OCI-LY7 (cell line): ENCODE data around the gene CRTC1. TPM values are rescaled to one million over a fixed set of nuclear protein-coding genes. Genes with fewer than 3 reads are reported as not detected.

Source experiments
- BruUV-seq: library from RNA; stranded (reverse); fragments of 400-500 nt; replicated peaks from 2 replicates; lab custom pipeline; 2021; lab: Mats Ljungman, UMichigan
- CTCF ChIA-PET: fragments of 300-600 bp; sonication (Branson Sonifier 250); formaldehyde crosslinking; loops from one replicate; lab custom pipeline; 2022; ENCODE audit warnings: antibody characterized with exemption; ENCODE audit not compliant: unreplicated experiment; lab: Charles Lee
- POLR2A ChIA-PET: fragments of 300-600 bp; sonication (Branson Sonifier 250); formaldehyde crosslinking; loops from one replicate; lab custom pipeline; 2022; ENCODE audit warnings: antibody characterized with exemption; lab: Charles Lee
- DNase-seq: peaks from one replicate; pipeline ENCODE4 v3.0.0-alpha.2; 2015; ENCODE audit warnings: low spot score
- H2AFZ ChIP-seq: fragments of 200-600 bp; sonication (generic), shearing (Covaris generic); 2 replicates; pipeline ENCODE4 v1.6.1; 2014; ENCODE audit warnings: mild to moderate bottlenecking, antibody characterized with exemption, low read length, moderate library complexity
- H3K27ac ChIP-seq: fragments of 200-600 bp; sonication (generic); 2 replicates; pipeline ENCODE4 v1.5.1; 2014; ENCODE audit warnings: mixed run types, low read depth, mild to moderate bottlenecking, moderate library complexity, low read length, inconsistent platforms; ENCODE audit not compliant: poor library complexity, severe bottlenecking
- H3K36me3 ChIP-seq: fragments of 200-600 bp; sonication (generic); 2 replicates; pipeline ENCODE4 v1.6.1; 2014; ENCODE audit warnings: mild to moderate bottlenecking, antibody characterized with exemption, low read length, moderate library complexity, mixed read lengths; ENCODE audit not compliant: insufficient read depth
- H3K4me1 ChIP-seq: fragments of 200-600 bp; sonication (generic); 2 replicates; pipeline ENCODE4 v1.5.1; 2014; ENCODE audit warnings: mild to moderate bottlenecking, low read length; ENCODE audit not compliant: insufficient read depth, poor library complexity, severe bottlenecking
- H3K4me2 ChIP-seq: fragments of 200-600 bp; sonication (generic); 2 replicates; pipeline ENCODE4 v1.6.1; 2014; ENCODE audit warnings: mild to moderate bottlenecking, low read length
- H3K4me3 ChIP-seq: fragments of 200-600 bp; sonication (generic); 2 replicates; pipeline ENCODE4 v1.5.1; 2014; ENCODE audit warnings: mild to moderate bottlenecking, low read depth, low read length; ENCODE audit not compliant: poor library complexity, severe bottlenecking
- H3K79me2 ChIP-seq: fragments of 200-600 bp; sonication (generic); 2 replicates; pipeline ENCODE4 v1.6.1; 2016; ENCODE audit warnings: low read depth, mild to moderate bottlenecking, low read length, moderate library complexity, mixed read lengths; ENCODE audit not compliant: insufficient read depth
- H3K9me2 ChIP-seq: fragments of 200-600 bp; sonication (generic); 2 replicates; pipeline ENCODE4 v1.6.1; 2016; ENCODE audit warnings: mild to moderate bottlenecking, low read length, mixed read lengths; ENCODE audit not compliant: insufficient read depth
- H3K9me3 ChIP-seq: fragments of 200-600 bp; sonication (generic); 2 replicates; pipeline ENCODE4 v1.6.1; 2014; ENCODE audit warnings: mild to moderate bottlenecking, mixed run types, low read length, mixed read lengths
- H4K20me1 ChIP-seq: fragments of 200-600 bp; sonication (generic); 2 replicates; pipeline ENCODE4 v1.6.1; 2014; ENCODE audit warnings: mild to moderate bottlenecking, antibody characterized with exemption, low read length, moderate library complexity, mixed read lengths; ENCODE audit not compliant: insufficient read depth
- EZH2phosphoT487 ChIP-seq: fragments of 200-600 bp; sonication (generic); IDR thresholded peaks from 2 replicates; pipeline ENCODE4 v1.6.1; 2018; ENCODE audit warnings: low read depth, borderline replicate concordance, mild to moderate bottlenecking, mixed run types, antibody characterized with exemption, low read length, moderate library complexity, mixed read lengths
- intact Hi-C: fragments of 100-400 bp; cut with micrococcal nuclease; formaldehyde crosslinking; loops from one replicate; pipeline ENCODE4 v1.10.0; 2022; ENCODE audit not compliant: unreplicated experiment
- total RNA-seq, 2 experiments: library from RNA; depleted of rRNA in 1 of 2; stranded (reverse); fragments of >200 nt in 1 of 2; shearing (Covaris generic) in 1 of 2; gene quantifications; 2 replicates each; pipeline ENCODE4 v1.2.3, GENCODE V29; 2014 to 2022
- TF ChIP-seq, protein P1 (sequence below): fragments of 200-600 bp; sonication (generic); conservative IDR thresholded peaks from 2 replicates; pipeline ENCODE4 v1.5.1; 2014; ENCODE audit warnings: mild to moderate bottlenecking, antibody characterized with exemption, low read length, moderate library complexity, mixed read lengths

CRTC1 gene
- total RNA-seq, 2 experiments from 2014 or later, result 4.1 to 10.3 TPM

DNA sequence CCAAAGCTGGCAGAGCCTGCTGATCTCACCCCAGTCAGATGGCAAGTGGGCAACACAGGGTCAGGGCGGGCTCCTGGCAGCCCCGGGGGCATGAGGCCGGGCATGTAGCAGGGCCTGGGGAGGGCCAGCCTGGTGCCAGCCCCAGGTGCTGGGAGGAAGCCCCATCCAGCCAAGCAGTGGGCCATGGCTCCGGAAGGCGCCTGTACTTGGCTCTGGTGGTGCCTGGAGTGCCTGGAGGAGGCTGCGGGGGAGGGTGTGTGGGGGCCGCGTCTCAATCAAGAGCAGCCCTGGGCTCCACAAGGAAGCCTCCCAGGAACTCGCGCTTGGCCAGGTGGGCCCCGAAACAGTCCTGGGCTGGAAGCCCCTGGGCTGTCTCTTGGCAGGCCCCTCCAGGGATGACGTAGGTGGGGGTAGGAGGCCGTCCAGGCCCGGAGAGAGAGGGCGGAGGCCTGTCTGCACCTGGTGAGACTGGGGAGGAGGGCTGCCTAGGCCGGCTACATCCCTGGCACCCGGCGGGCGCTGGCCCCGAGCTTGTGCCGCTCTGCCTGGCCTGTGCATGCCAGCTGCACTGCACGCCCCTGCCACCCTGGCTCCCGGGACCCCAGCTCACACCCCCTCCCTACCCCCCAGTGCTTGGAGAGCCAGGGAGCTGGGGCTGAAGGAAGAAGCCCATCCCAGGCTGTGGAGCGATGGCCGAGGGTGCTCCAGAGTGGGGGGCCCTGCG is 61.7 kb downstream of the CRTC1 start:
- H3K36me3 ChIP-seq, result no peaks in the 10 kb centered on the region
- BruUV-seq, result no TSS peak

DNA sequence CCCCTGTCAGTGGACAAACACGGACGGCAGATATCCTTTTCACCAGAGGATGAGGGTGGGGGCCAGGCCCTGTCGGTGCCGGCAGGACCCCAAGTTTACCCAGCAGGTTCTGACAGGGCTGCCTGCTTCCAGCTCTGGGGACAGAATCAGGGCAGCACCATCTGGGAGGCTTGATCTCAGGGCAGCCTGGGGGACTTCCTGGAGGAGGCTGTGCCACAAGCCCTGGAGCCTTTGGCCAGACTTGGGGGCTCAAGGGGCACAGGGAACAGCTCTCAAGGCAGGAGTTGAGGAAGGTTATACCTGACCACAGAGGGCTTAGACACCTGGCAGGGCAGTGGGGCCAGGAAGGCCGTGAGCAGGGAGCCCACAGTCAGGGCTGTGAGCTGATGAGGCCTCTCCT is 62.5 kb downstream of the CRTC1 start:
- no peak overlapping the region for H2AFZ ChIP-seq
- no peak overlapping the region for H3K27ac ChIP-seq
- no peak for DNase-seq
- no peaks in the 10 kb centered on the region for H3K79me2 ChIP-seq
- no peak overlapping the region for H3K4me3 ChIP-seq
- H3K4me1 ChIP-seq, result no peaks in the 10 kb centered on the region
- ChIA-PET CTCF (no interaction called here), POLR2A (no interaction called here)
- BruUV-seq, result no TSS peak
- intact Hi-C loops, result no loop called here
- no peaks in the 10 kb centered on the region for H3K36me3 ChIP-seq
- H3K9me3 ChIP-seq, result no peaks in the 10 kb centered on the region
- no peak overlapping the region for H3K4me2 ChIP-seq
- no peak for TF ChIP-seq EZH2phosphoT487
- TF ChIP-seq, protein P1, sequence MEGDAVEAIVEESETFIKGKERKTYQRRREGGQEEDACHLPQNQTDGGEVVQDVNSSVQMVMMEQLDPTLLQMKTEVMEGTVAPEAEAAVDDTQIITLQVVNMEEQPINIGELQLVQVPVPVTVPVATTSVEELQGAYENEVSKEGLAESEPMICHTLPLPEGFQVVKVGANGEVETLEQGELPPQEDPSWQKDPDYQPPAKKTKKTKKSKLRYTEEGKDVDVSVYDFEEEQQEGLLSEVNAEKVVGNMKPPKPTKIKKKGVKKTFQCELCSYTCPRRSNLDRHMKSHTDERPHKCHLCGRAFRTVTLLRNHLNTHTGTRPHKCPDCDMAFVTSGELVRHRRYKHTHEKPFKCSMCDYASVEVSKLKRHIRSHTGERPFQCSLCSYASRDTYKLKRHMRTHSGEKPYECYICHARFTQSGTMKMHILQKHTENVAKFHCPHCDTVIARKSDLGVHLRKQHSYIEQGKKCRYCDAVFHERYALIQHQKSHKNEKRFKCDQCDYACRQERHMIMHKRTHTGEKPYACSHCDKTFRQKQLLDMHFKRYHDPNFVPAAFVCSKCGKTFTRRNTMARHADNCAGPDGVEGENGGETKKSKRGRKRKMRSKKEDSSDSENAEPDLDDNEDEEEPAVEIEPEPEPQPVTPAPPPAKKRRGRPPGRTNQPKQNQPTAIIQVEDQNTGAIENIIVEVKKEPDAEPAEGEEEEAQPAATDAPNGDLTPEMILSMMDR, result no peak
- no peaks in the 10 kb centered on the region for H4K20me1 ChIP-seq
- no peaks in the 10 kb centered on the region for H3K9me2 ChIP-seq

More for the DNA sequence above, 61.7 kb downstream of the CRTC1 start:
- no peak overlapping the region for H2AFZ ChIP-seq
- H3K9me2 ChIP-seq, result no peaks in the 10 kb centered on the region
- H3K4me2 ChIP-seq, result no peak overlapping the region
- no peak overlapping the region for H3K4me3 ChIP-seq
- H3K79me2 ChIP-seq, result no peaks in the 10 kb centered on the region
- no peaks in the 10 kb centered on the region for H3K9me3 ChIP-seq
- H3K4me1 ChIP-seq, result no peaks in the 10 kb centered on the region
- intact Hi-C loops, result no loop called here
- DNase-seq, result no peak
- POLR2A ChIA-PET, result no interaction called here
- CTCF ChIA-PET, result no interaction called here
- no peak overlapping the region for H3K27ac ChIP-seq
- H4K20me1 ChIP-seq, result no peaks in the 10 kb centered on the region
- TF ChIP-seq, protein P1, result no peak
- TF ChIP-seq EZH2phosphoT487, result no peak
